ENCODE data around the gene ADCY5.

The ADCY5 gene

GRCh38 chr3:123337226-123337625, 111.7 kb downstream of the ADCY5 start:
- H3K9me3 Mint-ChIP-seq (ENCODE audit: low read depth) = no peaks in the 10 kb centered on the region
- H3K27ac Mint-ChIP-seq = no peak overlapping the region
- H3K27me3 Mint-ChIP-seq = no peaks in the 10 kb centered on the region
- H3K4me1 Mint-ChIP-seq (ENCODE audit: low read depth) = peaks cover 7% of the 10 kb centered on the region
- no peaks in the 10 kb centered on the region for H3K36me3 Mint-ChIP-seq
- H3K4me3 Mint-ChIP-seq = no peak overlapping the region

- Mint-ChIP-seq H3K27me3 (no peaks in the 10 kb centered on the region), H3K4me1 (ENCODE audit: low read depth) (peaks cover 7% of the 10 kb centered on the region), H3K27ac (no peak overlapping the region), H3K9me3 (ENCODE audit: low read depth) (no peaks in the 10 kb centered on the region), H3K36me3 (no peaks in the 10 kb centered on the region), H3K4me3 (no peak overlapping the region)
Observed at GRCh38 chr3:123336441-123336851, 112.4 kb downstream of the ADCY5 start.

GRCh38 chr3:123336001-123336400, 112.9 kb downstream of the ADCY5 start:
- H3K4me1 Mint-ChIP-seq (ENCODE audit: low read depth) = peaks cover 7% of the 10 kb centered on the region
- no peaks in the 10 kb centered on the region for H3K36me3 Mint-ChIP-seq
- no peaks in the 10 kb centered on the region for H3K9me3 Mint-ChIP-seq (ENCODE audit: low read depth)
- H3K4me3 Mint-ChIP-seq = no peak overlapping the region
- H3K27ac Mint-ChIP-seq = no peak overlapping the region
- H3K27me3 Mint-ChIP-seq = no peaks in the 10 kb centered on the region

- Mint-ChIP-seq H3K36me3 (no peaks in the 10 kb centered on the region), H3K4me1 (ENCODE audit: low read depth) (peaks cover 7% of the 10 kb centered on the region), H3K27ac (no peak overlapping the region), H3K27me3 (no peaks in the 10 kb centered on the region), H3K4me3 (no peak overlapping the region), H3K9me3 (ENCODE audit: low read depth) (no peaks in the 10 kb centered on the region)
Observed at GRCh38 chr3:123335007-123335670, 113.8 kb downstream of the ADCY5 start.

GRCh38 chr3:123334056-123334455, 114.8 kb downstream of the ADCY5 start:
- H3K4me1 Mint-ChIP-seq (ENCODE audit: low read depth) = peaks cover 7% of the 10 kb centered on the region
- no peak overlapping the region for H3K27ac Mint-ChIP-seq
- H3K36me3 Mint-ChIP-seq = no peaks in the 10 kb centered on the region
- H3K9me3 Mint-ChIP-seq (ENCODE audit: low read depth) = no peaks in the 10 kb centered on the region
- no peak overlapping the region for H3K4me3 Mint-ChIP-seq
- no peaks in the 10 kb centered on the region for H3K27me3 Mint-ChIP-seq

- no peaks in the 10 kb centered on the region for H3K36me3 Mint-ChIP-seq
- no peak overlapping the region for H3K27ac Mint-ChIP-seq
- no peaks in the 10 kb centered on the region for H3K9me3 Mint-ChIP-seq (ENCODE audit: low read depth)
- H3K4me1 Mint-ChIP-seq (ENCODE audit: low read depth) = peaks cover 7% of the 10 kb centered on the region
- no peak overlapping the region for H3K4me3 Mint-ChIP-seq
- H3K27me3 Mint-ChIP-seq = peaks cover 2% of the 10 kb centered on the region
Observed at GRCh38 chr3:123333401-123333800, 115.5 kb downstream of the ADCY5 start.

- Mint-ChIP-seq H3K4me1 (ENCODE audit: low read depth) (peaks cover 7% of the 10 kb centered on the region), H3K9me3 (ENCODE audit: low read depth) (no peaks in the 10 kb centered on the region), H3K36me3 (no peaks in the 10 kb centered on the region)
Observed at GRCh38 chr3:123332124-123332641, 116.7 kb downstream of the ADCY5 start.

GRCh38 chr3:123331651-123332050, 117.2 kb downstream of the ADCY5 start:
- no peaks in the 10 kb centered on the region for H3K36me3 Mint-ChIP-seq
- H3K27me3 Mint-ChIP-seq = peaks cover 2% of the 10 kb centered on the region
- no peak overlapping the region for H3K4me3 Mint-ChIP-seq
- no peak overlapping the region for H3K27ac Mint-ChIP-seq
- no peaks in the 10 kb centered on the region for H3K9me3 Mint-ChIP-seq (ENCODE audit: low read depth)
- H3K4me1 Mint-ChIP-seq (ENCODE audit: low read depth) = peaks cover 7% of the 10 kb centered on the region

More at GRCh38 chr3:123332124-123332641, 116.7 kb downstream of the ADCY5 start:
- no peak overlapping the region for H3K4me3 Mint-ChIP-seq
- H3K27me3 Mint-ChIP-seq = peaks cover 2% of the 10 kb centered on the region
- no peak overlapping the region for H3K27ac Mint-ChIP-seq

GRCh38 chr3:123331006-123331405, 117.9 kb downstream of the ADCY5 start:
- H3K4me1 Mint-ChIP-seq (ENCODE audit: low read depth) = peaks cover 7% of the 10 kb centered on the region
- no peak overlapping the region for H3K27ac Mint-ChIP-seq
- H3K27me3 Mint-ChIP-seq = peaks cover 2% of the 10 kb centered on the region
- H3K36me3 Mint-ChIP-seq = no peaks in the 10 kb centered on the region
- no peak overlapping the region for H3K4me3 Mint-ChIP-seq
- H3K9me3 Mint-ChIP-seq (ENCODE audit: low read depth) = no peaks in the 10 kb centered on the region

GRCh38 chr3:123330441-123330991, 118.4 kb downstream of the ADCY5 start:
- Mint-ChIP-seq H3K4me3 (no peak overlapping the region), H3K27me3 (peaks cover 2% of the 10 kb centered on the region), H3K9me3 (ENCODE audit: low read depth) (no peaks in the 10 kb centered on the region), H3K4me1 (ENCODE audit: low read depth) (peaks cover 7% of the 10 kb centered on the region), H3K27ac (no peak overlapping the region), H3K36me3 (no peaks in the 10 kb centered on the region)

GRCh38 chr3:123329636-123330340, 119.1 kb downstream of the ADCY5 start:
- no peak overlapping the region for H3K27ac Mint-ChIP-seq
- peaks cover 2% of the 10 kb centered on the region for H3K27me3 Mint-ChIP-seq
- H3K4me3 Mint-ChIP-seq = no peak overlapping the region
- H3K36me3 Mint-ChIP-seq = no peaks in the 10 kb centered on the region
- peaks cover 2% of the 10 kb centered on the region for H3K4me1 Mint-ChIP-seq (ENCODE audit: low read depth)
- no peaks in the 10 kb centered on the region for H3K9me3 Mint-ChIP-seq (ENCODE audit: low read depth)

- Mint-ChIP-seq H3K4me3 (no peak overlapping the region), H3K4me1 (ENCODE audit: low read depth) (no peaks in the 10 kb centered on the region), H3K9me3 (ENCODE audit: low read depth) (no peaks in the 10 kb centered on the region), H3K27ac (no peak overlapping the region), H3K36me3 (no peaks in the 10 kb centered on the region), H3K27me3 (peaks cover 2% of the 10 kb centered on the region)
Observed at GRCh38 chr3:123328851-123329635, 119.8 kb downstream of the ADCY5 start.

GRCh38 chr3:123327956-123328850, 120.7 kb downstream of the ADCY5 start:
- Mint-ChIP-seq H3K27ac (no peak overlapping the region), H3K9me3 (ENCODE audit: low read depth) (no peaks in the 10 kb centered on the region), H3K4me3 (no peak overlapping the region)

GRCh38 chr3:123327480-123327879, 121.4 kb downstream of the ADCY5 start:
- peaks cover 2% of the 10 kb centered on the region for H3K27me3 Mint-ChIP-seq
- H3K36me3 Mint-ChIP-seq = no peaks in the 10 kb centered on the region
- no peak overlapping the region for H3K27ac Mint-ChIP-seq
- no peak overlapping the region for H3K4me3 Mint-ChIP-seq
- no peaks in the 10 kb centered on the region for H3K9me3 Mint-ChIP-seq (ENCODE audit: low read depth)
- H3K4me1 Mint-ChIP-seq (ENCODE audit: low read depth) = no peaks in the 10 kb centered on the region

More at GRCh38 chr3:123327956-123328850, 120.7 kb downstream of the ADCY5 start:
- H3K27me3 Mint-ChIP-seq = peaks cover 2% of the 10 kb centered on the region
- H3K36me3 Mint-ChIP-seq = no peaks in the 10 kb centered on the region
- H3K4me1 Mint-ChIP-seq (ENCODE audit: low read depth) = no peaks in the 10 kb centered on the region

Measured in activated naive CD8-positive, alpha-beta T cell (primary cell).